Upper lobe of left lung (tissue), 4 donors: Measurements from ENCODE around the gene IFT172.
"Not testable (repeated sequence)": the region's sequence is repeated elsewhere in the genome, so short reads cannot be mapped to it uniquely, and the experiment has no call there.

ENCODE experiments used
- POLR2AphosphoS5 ChIP-seq, 2 donors: sonication (generic); formaldehyde crosslinking; IDR thresholded peaks; one replicate each; pipeline ENCODE4 v1.5.1; 2017; ENCODE audit warnings: antibody characterized with exemption in 2 of 2
- TF ChIP-seq, protein P1 (sequence below), 6 experiments: fragments of 450-650 bp in 4 of 6; fragments of 200-600 bp in 2 of 6; sonication (generic) in 2 of 6; IDR thresholded peaks; one replicate each; pipeline ENCODE4 v1.5.1; 2016 to 2019; ENCODE audit warnings: antibody characterized with exemption in 6 of 6

DNA sequence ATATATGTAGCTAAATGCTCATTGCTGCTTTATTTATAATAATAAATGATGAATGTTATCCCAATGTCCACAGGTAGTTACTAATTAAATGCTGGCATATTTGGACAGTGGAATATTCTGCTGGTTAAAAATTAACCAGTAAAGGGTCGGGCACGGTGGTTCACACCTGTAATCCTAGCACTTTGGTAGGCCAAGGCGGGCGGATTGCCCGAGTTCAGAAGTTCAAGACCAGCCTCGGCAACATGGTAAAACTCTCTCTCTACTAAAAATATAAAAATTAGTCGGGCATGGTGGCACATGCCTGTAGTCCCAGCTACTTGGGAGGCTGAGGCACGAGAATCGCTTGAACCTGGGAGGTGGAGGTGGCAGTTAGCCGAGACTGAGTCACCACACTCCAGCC is 64.5 kb downstream of the IFT172 start:
- TF ChIP-seq, protein P1, sequence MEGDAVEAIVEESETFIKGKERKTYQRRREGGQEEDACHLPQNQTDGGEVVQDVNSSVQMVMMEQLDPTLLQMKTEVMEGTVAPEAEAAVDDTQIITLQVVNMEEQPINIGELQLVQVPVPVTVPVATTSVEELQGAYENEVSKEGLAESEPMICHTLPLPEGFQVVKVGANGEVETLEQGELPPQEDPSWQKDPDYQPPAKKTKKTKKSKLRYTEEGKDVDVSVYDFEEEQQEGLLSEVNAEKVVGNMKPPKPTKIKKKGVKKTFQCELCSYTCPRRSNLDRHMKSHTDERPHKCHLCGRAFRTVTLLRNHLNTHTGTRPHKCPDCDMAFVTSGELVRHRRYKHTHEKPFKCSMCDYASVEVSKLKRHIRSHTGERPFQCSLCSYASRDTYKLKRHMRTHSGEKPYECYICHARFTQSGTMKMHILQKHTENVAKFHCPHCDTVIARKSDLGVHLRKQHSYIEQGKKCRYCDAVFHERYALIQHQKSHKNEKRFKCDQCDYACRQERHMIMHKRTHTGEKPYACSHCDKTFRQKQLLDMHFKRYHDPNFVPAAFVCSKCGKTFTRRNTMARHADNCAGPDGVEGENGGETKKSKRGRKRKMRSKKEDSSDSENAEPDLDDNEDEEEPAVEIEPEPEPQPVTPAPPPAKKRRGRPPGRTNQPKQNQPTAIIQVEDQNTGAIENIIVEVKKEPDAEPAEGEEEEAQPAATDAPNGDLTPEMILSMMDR (IDR thresholded peaks at IDR 0.05), result not testable (repeated sequence)
- TF ChIP-seq POLR2AphosphoS5 (IDR thresholded peaks at IDR 0.05), result not testable (repeated sequence)
